HepG2 (cell line): Measurements from ENCODE around the gene C16orf54. TPM values are rescaled to one million over a fixed set of nuclear protein-coding genes. Genes with fewer than 3 reads are reported as not detected.
A peak's percentile ranks its signal among the peaks of the same experiment; 100 is the strongest.

Experiments used
- CHD2 ChIP-seq: IDR thresholded peaks from 2 replicates; pipeline ENCODE4 v1.6.1; 2011; ENCODE audit warnings: low read depth, low read length, improper control_type of control experiment
- HDAC2 ChIP-seq: sonication (generic); formaldehyde crosslinking; IDR thresholded peaks from 2 replicates; pipeline ENCODE4 v1.4.0; 2020; ENCODE audit warnings: missing genetic modification reagents
- NFIB ChIP-seq: sonication (generic); formaldehyde crosslinking; IDR thresholded peaks from 2 replicates; pipeline ENCODE4 v1.9.0; 2021; ENCODE audit warnings: missing genetic modification reagents, mild to moderate bottlenecking, borderline replicate concordance
- POLR2A ChIP-seq, 2 experiments: IDR thresholded peaks; 2 replicates each; pipeline ENCODE4 v1.6.1; 2011; ENCODE audit warnings: low read depth in 2 of 2, low read length in 2 of 2, mild to moderate bottlenecking in 1 of 2, moderate library complexity in 1 of 2; ENCODE audit not compliant: insufficient read depth in 1 of 2
- POLR2AphosphoS2 ChIP-seq: IDR thresholded peaks from 2 replicates; pipeline ENCODE4 v1.6.1; 2011; ENCODE audit warnings: low read depth, low read length, improper control_type of control experiment
- REXO4 ChIP-seq: sonication (generic); formaldehyde crosslinking; IDR thresholded peaks from 2 replicates; pipeline ENCODE4 v1.8.0; 2022; ENCODE audit warnings: missing genetic modification reagents, mild to moderate bottlenecking, borderline replicate concordance
- ZNF382 ChIP-seq: sonication (generic); formaldehyde crosslinking; IDR thresholded peaks from 2 replicates; pipeline ENCODE4 v1.5.0; 2020; ENCODE audit warnings: missing genetic modification reagents, mild to moderate bottlenecking, borderline replicate concordance
- ZNF441 ChIP-seq: sonication (generic); formaldehyde crosslinking; IDR thresholded peaks from 2 replicates; pipeline ENCODE4 v1.7.0; 2021; ENCODE audit warnings: missing genetic modification reagents, borderline replicate concordance
- polyA plus RNA-seq, 8 experiments: library from polyadenylated mRNA; depleted of rRNA in 3 of 8; stranded (reverse) in 7 of 8; unstranded in 1 of 8; fragments of >200 nt; fragmentation: Illumina TruSeq in 4 of 8; extraction: Trizol in 4 of 8; gene quantifications; 2 replicates each; pipeline versions ENCODE4 v1.2.1 to v1.2.3, GENCODE V29; 2011 to 2016; ENCODE audit warnings: low read depth in 4 of 8, missing spikeins in 1 of 8, mixed read lengths in 1 of 8; ENCODE audit not compliant: insufficient read depth in 1 of 8
- total RNA-seq, 5 experiments: library from RNA; depleted of rRNA; stranded (reverse); fragments of >200 nt; fragmentation: Illumina TruSeq; extraction: Trizol; gene quantifications; 2 replicates each; pipeline ENCODE4 v1.2.3, GENCODE V29; 2016; ENCODE audit warnings: low read depth in 1 of 5
- TF ChIP-seq, protein P1 (sequence below): sonication (generic); formaldehyde crosslinking; IDR thresholded peaks from 2 replicates; pipeline ENCODE4 v1.4.0; 2020; ENCODE audit warnings: missing genetic modification reagents
- TF ChIP-seq, protein P2 (sequence below): sonication (generic); formaldehyde crosslinking; IDR thresholded peaks from 2 replicates; pipeline ENCODE4; 2020; ENCODE audit warnings: missing genetic modification reagents, mild to moderate bottlenecking, borderline replicate concordance
- TF ChIP-seq, protein P3 (sequence below): sonication (generic); formaldehyde crosslinking; IDR thresholded peaks from 2 replicates; pipeline ENCODE4 v1.8.0; 2023; ENCODE audit warnings: mild to moderate bottlenecking, missing genetic modification reagents
- TF ChIP-seq, protein P4 (sequence below): sonication (generic); formaldehyde crosslinking; IDR thresholded peaks from 2 replicates; pipeline ENCODE4 v1.5.1; 2020; ENCODE audit warnings: mild to moderate bottlenecking, missing genetic modification reagents, borderline replicate concordance

Gene C16orf54
- total and polyA plus RNA-seq, 2 of the 13 experiments (the other 11 are each of a cell fraction or from before 2014, with no cell fraction given): not detected

DNA sequence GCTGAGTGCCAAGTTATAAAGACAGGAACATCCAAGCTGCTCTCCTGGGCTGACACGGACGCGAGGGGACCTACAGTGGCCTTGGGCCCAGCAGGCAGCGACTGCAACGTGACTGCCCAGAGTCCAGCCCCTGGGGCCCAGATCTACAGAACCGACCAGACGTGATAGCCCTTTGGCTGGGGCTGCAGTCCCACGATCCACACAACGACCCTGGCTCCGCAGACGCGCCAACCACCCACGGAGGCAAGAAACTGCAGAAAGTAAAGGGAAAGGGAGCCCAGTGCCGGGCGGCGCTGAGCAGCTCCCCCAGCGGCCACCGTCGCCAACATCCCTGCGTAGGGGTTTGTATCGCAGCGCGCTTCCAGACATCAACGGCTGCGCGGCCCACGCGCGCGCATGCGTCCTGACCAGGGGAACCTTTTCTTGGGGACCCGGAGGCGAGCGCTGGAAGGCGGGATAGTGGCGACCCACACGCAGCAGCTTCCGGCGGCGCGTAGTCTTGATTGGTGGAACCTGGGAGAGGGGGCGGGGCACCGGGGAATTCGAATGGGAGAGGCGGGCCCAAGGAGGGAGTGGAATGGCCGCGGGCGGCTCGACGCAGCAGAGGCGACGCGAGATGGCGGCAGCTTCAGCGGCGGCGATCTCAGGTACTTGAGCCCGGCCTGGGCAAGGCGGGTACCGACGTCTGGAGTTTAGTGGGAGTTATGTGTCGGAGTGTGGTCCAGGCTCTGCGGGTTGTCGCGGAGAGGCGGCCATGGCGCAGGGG lies 44.6 kb upstream of the C16orf54 start, which contains the start of gene KIF22 (continued):
- TF ChIP-seq ZNF441 (CRISPR knock-in tag): peak; percentile 88; the same call in 1 of the 2 replicates
- TF ChIP-seq CHD2: peak; percentile 65; the same call in 1 of the 2 replicates
- TF ChIP-seq NFIB (CRISPR knock-in tag): no peak
- TF ChIP-seq, protein P1, sequence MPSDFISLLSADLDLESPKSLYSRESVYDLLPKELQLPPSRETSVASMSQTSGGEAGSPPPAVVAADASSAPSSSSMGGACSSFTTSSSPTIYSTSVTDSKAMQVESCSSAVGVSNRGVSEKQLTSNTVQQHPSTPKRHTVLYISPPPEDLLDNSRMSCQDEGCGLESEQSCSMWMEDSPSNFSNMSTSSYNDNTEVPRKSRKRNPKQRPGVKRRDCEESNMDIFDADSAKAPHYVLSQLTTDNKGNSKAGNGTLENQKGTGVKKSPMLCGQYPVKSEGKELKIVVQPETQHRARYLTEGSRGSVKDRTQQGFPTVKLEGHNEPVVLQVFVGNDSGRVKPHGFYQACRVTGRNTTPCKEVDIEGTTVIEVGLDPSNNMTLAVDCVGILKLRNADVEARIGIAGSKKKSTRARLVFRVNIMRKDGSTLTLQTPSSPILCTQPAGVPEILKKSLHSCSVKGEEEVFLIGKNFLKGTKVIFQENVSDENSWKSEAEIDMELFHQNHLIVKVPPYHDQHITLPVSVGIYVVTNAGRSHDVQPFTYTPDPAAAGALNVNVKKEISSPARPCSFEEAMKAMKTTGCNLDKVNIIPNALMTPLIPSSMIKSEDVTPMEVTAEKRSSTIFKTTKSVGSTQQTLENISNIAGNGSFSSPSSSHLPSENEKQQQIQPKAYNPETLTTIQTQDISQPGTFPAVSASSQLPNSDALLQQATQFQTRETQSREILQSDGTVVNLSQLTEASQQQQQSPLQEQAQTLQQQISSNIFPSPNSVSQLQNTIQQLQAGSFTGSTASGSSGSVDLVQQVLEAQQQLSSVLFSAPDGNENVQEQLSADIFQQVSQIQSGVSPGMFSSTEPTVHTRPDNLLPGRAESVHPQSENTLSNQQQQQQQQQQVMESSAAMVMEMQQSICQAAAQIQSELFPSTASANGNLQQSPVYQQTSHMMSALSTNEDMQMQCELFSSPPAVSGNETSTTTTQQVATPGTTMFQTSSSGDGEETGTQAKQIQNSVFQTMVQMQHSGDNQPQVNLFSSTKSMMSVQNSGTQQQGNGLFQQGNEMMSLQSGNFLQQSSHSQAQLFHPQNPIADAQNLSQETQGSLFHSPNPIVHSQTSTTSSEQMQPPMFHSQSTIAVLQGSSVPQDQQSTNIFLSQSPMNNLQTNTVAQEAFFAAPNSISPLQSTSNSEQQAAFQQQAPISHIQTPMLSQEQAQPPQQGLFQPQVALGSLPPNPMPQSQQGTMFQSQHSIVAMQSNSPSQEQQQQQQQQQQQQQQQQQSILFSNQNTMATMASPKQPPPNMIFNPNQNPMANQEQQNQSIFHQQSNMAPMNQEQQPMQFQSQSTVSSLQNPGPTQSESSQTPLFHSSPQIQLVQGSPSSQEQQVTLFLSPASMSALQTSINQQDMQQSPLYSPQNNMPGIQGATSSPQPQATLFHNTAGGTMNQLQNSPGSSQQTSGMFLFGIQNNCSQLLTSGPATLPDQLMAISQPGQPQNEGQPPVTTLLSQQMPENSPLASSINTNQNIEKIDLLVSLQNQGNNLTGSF: peak; percentile 33; the same call in 1 of the 2 replicates
- TF ChIP-seq, protein P2, sequence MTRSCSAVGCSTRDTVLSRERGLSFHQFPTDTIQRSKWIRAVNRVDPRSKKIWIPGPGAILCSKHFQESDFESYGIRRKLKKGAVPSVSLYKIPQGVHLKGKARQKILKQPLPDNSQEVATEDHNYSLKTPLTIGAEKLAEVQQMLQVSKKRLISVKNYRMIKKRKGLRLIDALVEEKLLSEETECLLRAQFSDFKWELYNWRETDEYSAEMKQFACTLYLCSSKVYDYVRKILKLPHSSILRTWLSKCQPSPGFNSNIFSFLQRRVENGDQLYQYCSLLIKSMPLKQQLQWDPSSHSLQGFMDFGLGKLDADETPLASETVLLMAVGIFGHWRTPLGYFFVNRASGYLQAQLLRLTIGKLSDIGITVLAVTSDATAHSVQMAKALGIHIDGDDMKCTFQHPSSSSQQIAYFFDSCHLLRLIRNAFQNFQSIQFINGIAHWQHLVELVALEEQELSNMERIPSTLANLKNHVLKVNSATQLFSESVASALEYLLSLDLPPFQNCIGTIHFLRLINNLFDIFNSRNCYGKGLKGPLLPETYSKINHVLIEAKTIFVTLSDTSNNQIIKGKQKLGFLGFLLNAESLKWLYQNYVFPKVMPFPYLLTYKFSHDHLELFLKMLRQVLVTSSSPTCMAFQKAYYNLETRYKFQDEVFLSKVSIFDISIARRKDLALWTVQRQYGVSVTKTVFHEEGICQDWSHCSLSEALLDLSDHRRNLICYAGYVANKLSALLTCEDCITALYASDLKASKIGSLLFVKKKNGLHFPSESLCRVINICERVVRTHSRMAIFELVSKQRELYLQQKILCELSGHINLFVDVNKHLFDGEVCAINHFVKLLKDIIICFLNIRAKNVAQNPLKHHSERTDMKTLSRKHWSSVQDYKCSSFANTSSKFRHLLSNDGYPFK (CRISPR knock-in tag): peak; percentile 93; the same call in 1 of the 2 replicates
- TF ChIP-seq, protein P3, sequence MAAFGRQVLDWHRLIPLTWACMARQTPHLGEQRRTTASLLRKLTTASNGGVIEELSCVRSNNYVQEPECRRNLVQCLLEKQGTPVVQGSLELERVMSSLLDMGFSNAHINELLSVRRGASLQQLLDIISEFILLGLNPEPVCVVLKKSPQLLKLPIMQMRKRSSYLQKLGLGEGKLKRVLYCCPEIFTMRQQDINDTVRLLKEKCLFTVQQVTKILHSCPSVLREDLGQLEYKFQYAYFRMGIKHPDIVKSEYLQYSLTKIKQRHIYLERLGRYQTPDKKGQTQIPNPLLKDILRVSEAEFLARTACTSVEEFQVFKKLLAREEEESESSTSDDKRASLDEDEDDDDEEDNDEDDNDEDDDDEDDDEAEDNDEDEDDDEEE (CRISPR knock-in tag): peak; percentile 29; the same call in 1 of the 2 replicates
- no peak for TF ChIP-seq POLR2AphosphoS2
- no peak for TF ChIP-seq ZNF382
- TF ChIP-seq POLR2A (IDR thresholded peaks at IDR 0.05; ENCODE audit: insufficient read depth in 1 of 2, low read depth in 2 of 2, low read length in 2 of 2): peak; percentile 89
- TF ChIP-seq REXO4 (CRISPR knock-in tag): no peak
- TF ChIP-seq, protein P4, sequence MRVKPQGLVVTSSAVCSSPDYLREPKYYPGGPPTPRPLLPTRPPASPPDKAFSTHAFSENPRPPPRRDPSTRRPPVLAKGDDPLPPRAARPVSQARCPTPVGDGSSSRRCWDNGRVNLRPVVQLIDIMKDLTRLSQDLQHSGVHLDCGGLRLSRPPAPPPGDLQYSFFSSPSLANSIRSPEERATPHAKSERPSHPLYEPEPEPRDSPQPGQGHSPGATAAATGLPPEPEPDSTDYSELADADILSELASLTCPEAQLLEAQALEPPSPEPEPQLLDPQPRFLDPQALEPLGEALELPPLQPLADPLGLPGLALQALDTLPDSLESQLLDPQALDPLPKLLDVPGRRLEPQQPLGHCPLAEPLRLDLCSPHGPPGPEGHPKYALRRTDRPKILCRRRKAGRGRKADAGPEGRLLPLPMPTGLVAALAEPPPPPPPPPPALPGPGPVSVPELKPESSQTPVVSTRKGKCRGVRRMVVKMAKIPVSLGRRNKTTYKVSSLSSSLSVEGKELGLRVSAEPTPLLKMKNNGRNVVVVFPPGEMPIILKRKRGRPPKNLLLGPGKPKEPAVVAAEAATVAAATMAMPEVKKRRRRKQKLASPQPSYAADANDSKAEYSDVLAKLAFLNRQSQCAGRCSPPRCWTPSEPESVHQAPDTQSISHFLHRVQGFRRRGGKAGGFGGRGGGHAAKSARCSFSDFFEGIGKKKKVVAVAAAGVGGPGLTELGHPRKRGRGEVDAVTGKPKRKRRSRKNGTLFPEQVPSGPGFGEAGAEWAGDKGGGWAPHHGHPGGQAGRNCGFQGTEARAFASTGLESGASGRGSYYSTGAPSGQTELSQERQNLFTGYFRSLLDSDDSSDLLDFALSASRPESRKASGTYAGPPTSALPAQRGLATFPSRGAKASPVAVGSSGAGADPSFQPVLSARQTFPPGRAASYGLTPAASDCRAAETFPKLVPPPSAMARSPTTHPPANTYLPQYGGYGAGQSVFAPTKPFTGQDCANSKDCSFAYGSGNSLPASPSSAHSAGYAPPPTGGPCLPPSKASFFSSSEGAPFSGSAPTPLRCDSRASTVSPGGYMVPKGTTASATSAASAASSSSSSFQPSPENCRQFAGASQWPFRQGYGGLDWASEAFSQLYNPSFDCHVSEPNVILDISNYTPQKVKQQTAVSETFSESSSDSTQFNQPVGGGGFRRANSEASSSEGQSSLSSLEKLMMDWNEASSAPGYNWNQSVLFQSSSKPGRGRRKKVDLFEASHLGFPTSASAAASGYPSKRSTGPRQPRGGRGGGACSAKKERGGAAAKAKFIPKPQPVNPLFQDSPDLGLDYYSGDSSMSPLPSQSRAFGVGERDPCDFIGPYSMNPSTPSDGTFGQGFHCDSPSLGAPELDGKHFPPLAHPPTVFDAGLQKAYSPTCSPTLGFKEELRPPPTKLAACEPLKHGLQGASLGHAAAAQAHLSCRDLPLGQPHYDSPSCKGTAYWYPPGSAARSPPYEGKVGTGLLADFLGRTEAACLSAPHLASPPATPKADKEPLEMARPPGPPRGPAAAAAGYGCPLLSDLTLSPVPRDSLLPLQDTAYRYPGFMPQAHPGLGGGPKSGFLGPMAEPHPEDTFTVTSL: peak; percentile 69; the same call in 1 of the 2 replicates
- peak; percentile 88 for TF ChIP-seq HDAC2 (CRISPR knock-in tag)
